Activated B cell treated with CpG ODN at 0.5 μM for 24 hours (primary cell): ENCODE data around the gene ANKRD11. TPM values are rescaled to one million over a fixed set of nuclear protein-coding genes. Genes with fewer than 3 reads are reported as not detected.
"Not testable (repeated sequence)": the region's sequence is repeated elsewhere in the genome, so short reads cannot be mapped to it uniquely, and the experiment has no call there.

Experiments used
- ATAC-seq: fragments of 200-7000 bp; cut with Tn5 transposase; one replicate; pipeline ENCODE4 v1.10.0; 2021; ENCODE audit warnings: low read depth, mild to moderate bottlenecking, moderate library complexity
- CTCF ChIA-PET: fragments of 350-600 bp; sonication (Branson Sonifier 250); formaldehyde crosslinking; loops from one replicate; lab custom pipeline; 2021; ENCODE audit warnings: antibody characterized with exemption; lab: Charles Lee
- POLR2A ChIA-PET: fragments of 350-600 bp; sonication (Branson Sonifier 250); formaldehyde crosslinking; loops from one replicate; lab custom pipeline; 2021; ENCODE audit warnings: antibody characterized with exemption; lab: Charles Lee
- DNase-seq: peaks from one replicate; pipeline ENCODE4 v3.0.0; 2022
- H3K27ac Mint-ChIP-seq: one replicate; pipeline ENCODE4 v1.8.0; 2020; ENCODE audit warnings: mixed read lengths
- H3K27me3 Mint-ChIP-seq: one replicate; pipeline ENCODE4 v1.8.0; 2021; ENCODE audit warnings: mixed read lengths
- H3K36me3 Mint-ChIP-seq: one replicate; pipeline ENCODE4 v1.8.0; 2021; ENCODE audit warnings: low read depth, mixed read lengths
- H3K4me1 Mint-ChIP-seq: one replicate; pipeline ENCODE4 v1.8.0; 2021; ENCODE audit warnings: mixed read lengths
- H3K4me3 Mint-ChIP-seq: one replicate; pipeline ENCODE4 v1.8.0; 2020; ENCODE audit warnings: mild to moderate bottlenecking, mixed read lengths
- H3K9me3 Mint-ChIP-seq: one replicate; pipeline ENCODE4 v1.8.0; 2020; ENCODE audit warnings: mixed read lengths
- CTCF ChIP-seq: fragments of 200-600 bp; IDR thresholded peaks from one replicate; pipeline ENCODE4 v1.8.0; 2022; ENCODE audit warnings: antibody characterized with exemption, mild to moderate bottlenecking
- intact Hi-C: fragments of 100-400 bp; cut with micrococcal nuclease; formaldehyde crosslinking; loops from one replicate; pipeline ENCODE4 v1.15.1; 2024
- total RNA-seq: library from RNA; stranded (reverse); gene quantifications from 2 replicates; pipeline ENCODE4 v1.2.3, GENCODE V29; 2022

The ANKRD11 gene
- total RNA-seq, 1 donor from 2014 or later, result 243 TPM

- Mint-ChIP-seq H3K9me3 (no peaks in the 10 kb centered on the region), H3K4me1 (peaks cover 79% of the 10 kb centered on the region), H3K36me3 (peaks cover 65% of the 10 kb centered on the region), H3K4me3 (peak overlapping the region; percentile 67), H3K27ac (peak overlapping the region; percentile 71), H3K27me3 (no peaks in the 10 kb centered on the region)
- no peak for TF ChIP-seq CTCF
- ChIA-PET CTCF (interaction anchor here (1.0 kb wide), 1 partner anchor 12 kb away, joined by 3 read pairs; no protein-coding TSS in a partner anchor), POLR2A (interaction anchor here (0.7 to 2.0 kb wide), 4 partner anchors 12 to 774 kb away, joined by 3 to 15 read pairs (median 4); partner anchors contain the start of gene ANKRD11)
- DNase-seq (no peak), ATAC-seq (peak; percentile 78)
- intact Hi-C loops, result loop anchor here (2.0 to 10.0 kb wide), 3 partner anchors 58 to 85 kb away; partner anchors contain the start of gene SPG7
These were observed 67.8 kb downstream of the ANKRD11 start for GRCh38 chr16:89422527-89422904.

GRCh38 chr16:89421300-89421699, 69.1 kb downstream of the ANKRD11 start:
- Mint-ChIP-seq H3K4me1 (peaks cover 77% of the 10 kb centered on the region), H3K36me3 (peaks cover 67% of the 10 kb centered on the region)
- ATAC-seq, DNase-seq, CTCF ChIA-PET, H3K27ac Mint-ChIP-seq, H3K27me3 Mint-ChIP-seq, POLR2A ChIA-PET, H3K4me3 Mint-ChIP-seq, H3K9me3 Mint-ChIP-seq: not testable (repeated sequence)
- intact Hi-C loops, result loop anchor here (5.0 to 10.0 kb wide), 2 partner anchors 56 to 86 kb away; partner anchors contain the start of gene SPG7

- Mint-ChIP-seq H3K4me1 (peaks cover 73% of the 10 kb centered on the region), H3K9me3 (no peaks in the 10 kb centered on the region), H3K27me3 (no peaks in the 10 kb centered on the region), H3K27ac (no peak overlapping the region), H3K36me3 (peaks cover 65% of the 10 kb centered on the region), H3K4me3 (no peak overlapping the region)
- TF ChIP-seq CTCF, result no peak
- CTCF ChIA-PET, result no interaction called here
- POLR2A ChIA-PET, result interaction anchor here (0.6 to 1.6 kb wide), 4 partner anchors 17 to 74 kb away, joined by 3 to 7 read pairs (median 3); no protein-coding TSS in a partner anchor
- DNase-seq (no peak), ATAC-seq (no peak)
- intact Hi-C loops, result loop anchor here (5.0 to 10.0 kb wide), 2 partner anchors 55 to 87 kb away; partner anchors contain the start of gene SPG7
These were observed 70.2 kb downstream of the ANKRD11 start for GRCh38 chr16:89420204-89420603.

GRCh38 chr16:89418352-89418751, 72.0 kb downstream of the ANKRD11 start:
- no peak for TF ChIP-seq CTCF
- H3K27ac Mint-ChIP-seq, result no peak overlapping the region
- no peak for ATAC-seq
- ChIA-PET POLR2A (interaction anchor here (0.6 kb wide), 1 partner anchor 89 kb away, joined by 4 read pairs; no protein-coding TSS in a partner anchor), CTCF (interaction anchor here (0.8 kb wide), 1 partner anchor 311 kb away, joined by 3 read pairs; no protein-coding TSS in a partner anchor)
- intact Hi-C loops, result no loop called here
- DNase-seq, result no peak
- H3K36me3 Mint-ChIP-seq, result peaks cover 58% of the 10 kb centered on the region
- H3K9me3 Mint-ChIP-seq, result no peaks in the 10 kb centered on the region
- H3K4me1 Mint-ChIP-seq, result peaks cover 65% of the 10 kb centered on the region
- no peak overlapping the region for H3K4me3 Mint-ChIP-seq
- H3K27me3 Mint-ChIP-seq, result no peaks in the 10 kb centered on the region

- no peak for TF ChIP-seq CTCF
- DNase-seq, result no peak
- Mint-ChIP-seq H3K27me3 (no peaks in the 10 kb centered on the region), H3K36me3 (peaks cover 52% of the 10 kb centered on the region), H3K4me3 (no peak overlapping the region), H3K4me1 (peaks cover 60% of the 10 kb centered on the region), H3K27ac (no peak overlapping the region), H3K9me3 (no peaks in the 10 kb centered on the region)
- ChIA-PET CTCF (no interaction called here), POLR2A (no interaction called here)
- intact Hi-C loops, result no loop called here
- no peak for ATAC-seq
These were observed 73.0 kb downstream of the ANKRD11 start for GRCh38 chr16:89417352-89417751.
